ENCODE measurements around the gene NSMCE1.

DNA sequence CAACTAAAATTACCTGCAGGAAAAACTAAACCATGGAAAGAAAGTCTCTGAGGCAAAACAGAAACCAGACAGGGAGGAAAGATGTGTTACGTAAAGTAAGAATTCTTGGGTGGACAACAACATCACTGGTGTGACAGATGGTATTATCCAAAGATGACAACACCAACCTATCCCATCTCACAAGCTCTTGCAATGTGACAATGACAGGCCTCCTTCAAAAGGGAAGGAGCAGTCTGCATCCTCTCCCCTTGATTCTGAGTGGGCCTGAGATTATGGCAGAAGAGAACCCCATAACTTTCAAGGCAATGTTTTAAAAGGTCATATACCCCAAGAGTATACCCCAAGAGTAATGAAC, 82.8 kb downstream of the NSMCE1 start:
- TF ChIP-seq SMC3 (IDR thresholded peaks at IDR 0.05; ENCODE audit: low read depth, low read length) (no peak), BHLHE40 (IDR thresholded peaks at IDR 0.05; ENCODE audit: low read depth, low read length) (no peak), RAD21 (IDR thresholded peaks at IDR 0.05; ENCODE audit: low read length) (no peak), RFX5 (IDR thresholded peaks at IDR 0.05; ENCODE audit: low read depth, low read length) (no peak), MAZ (IDR thresholded peaks at IDR 0.05; ENCODE audit: borderline replicate concordance, low read depth, low read length) (no peak), RCOR1 (IDR thresholded peaks at IDR 0.05; ENCODE audit: insufficient replicate concordance, low read length) (no peak), POLR2A (IDR thresholded peaks at IDR 0.05; ENCODE audit: low read depth, low read length) (no peak), ELK1 (IDR thresholded peaks at IDR 0.05; ENCODE audit: borderline replicate concordance, low read depth, low read length) (no peak), MXI1 (IDR thresholded peaks at IDR 0.05; ENCODE audit: borderline replicate concordance, low read depth, low read length) (no peak)
- TF ChIP-seq, protein P1, sequence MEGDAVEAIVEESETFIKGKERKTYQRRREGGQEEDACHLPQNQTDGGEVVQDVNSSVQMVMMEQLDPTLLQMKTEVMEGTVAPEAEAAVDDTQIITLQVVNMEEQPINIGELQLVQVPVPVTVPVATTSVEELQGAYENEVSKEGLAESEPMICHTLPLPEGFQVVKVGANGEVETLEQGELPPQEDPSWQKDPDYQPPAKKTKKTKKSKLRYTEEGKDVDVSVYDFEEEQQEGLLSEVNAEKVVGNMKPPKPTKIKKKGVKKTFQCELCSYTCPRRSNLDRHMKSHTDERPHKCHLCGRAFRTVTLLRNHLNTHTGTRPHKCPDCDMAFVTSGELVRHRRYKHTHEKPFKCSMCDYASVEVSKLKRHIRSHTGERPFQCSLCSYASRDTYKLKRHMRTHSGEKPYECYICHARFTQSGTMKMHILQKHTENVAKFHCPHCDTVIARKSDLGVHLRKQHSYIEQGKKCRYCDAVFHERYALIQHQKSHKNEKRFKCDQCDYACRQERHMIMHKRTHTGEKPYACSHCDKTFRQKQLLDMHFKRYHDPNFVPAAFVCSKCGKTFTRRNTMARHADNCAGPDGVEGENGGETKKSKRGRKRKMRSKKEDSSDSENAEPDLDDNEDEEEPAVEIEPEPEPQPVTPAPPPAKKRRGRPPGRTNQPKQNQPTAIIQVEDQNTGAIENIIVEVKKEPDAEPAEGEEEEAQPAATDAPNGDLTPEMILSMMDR (conservative IDR thresholded peaks at IDR 0.05; ENCODE audit: low read depth, low read length): no peak
